PC-9 (cell line): ENCODE results near the gene CPNE7.

ENCODE experiments used
- CTCF ChIP-seq: fragments of 200-600 bp; sonication (generic); conservative IDR thresholded peaks from 2 replicates; pipeline ENCODE4 v1.6.1; 2017; ENCODE audit warnings: mixed run types, antibody characterized with exemption, mild to moderate bottlenecking, moderate library complexity
- EZH2 ChIP-seq: fragments of 200-600 bp; sonication (generic); IDR thresholded peaks from 2 replicates; pipeline ENCODE4 v1.8.0; 2017; ENCODE audit warnings: antibody characterized with exemption, low read depth

GRCh38 chr16:89639385-89639784, 63.8 kb downstream of the CPNE7 start:
- TF ChIP-seq CTCF (no peak), EZH2 (no peak)
